HG03565 (cell line): ENCODE results near the gene TOX3.

Experiments used
- ATAC-seq: cut with Tn5 transposase; IDR thresholded peaks from one replicate; pipeline ENCODE4 v1.9.1; 2021; ENCODE audit warnings: mild to moderate bottlenecking, moderate library complexity; ENCODE audit not compliant: unreplicated experiment

The TOX3 gene

DNA sequence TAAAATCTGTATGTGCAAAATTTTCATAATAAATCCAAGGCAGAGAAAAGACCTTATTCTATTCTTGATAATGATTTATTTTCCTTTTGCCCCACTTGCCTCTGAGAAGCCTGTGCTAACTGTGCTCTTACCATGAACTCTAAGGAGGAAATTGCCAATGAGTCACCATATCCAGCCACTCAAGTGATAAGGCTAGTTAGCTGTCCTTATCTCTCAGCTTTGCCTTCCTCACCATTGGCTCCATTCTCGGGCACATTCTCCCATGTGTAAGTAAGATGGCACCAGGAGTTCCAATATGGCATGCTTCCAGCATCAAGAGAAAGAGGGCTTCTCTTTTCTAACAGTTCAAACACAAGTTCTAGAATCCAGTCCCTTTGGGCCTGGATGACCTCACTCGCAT, 142.4 kb downstream of the TOX3 start:
- no peak for ATAC-seq

DNA sequence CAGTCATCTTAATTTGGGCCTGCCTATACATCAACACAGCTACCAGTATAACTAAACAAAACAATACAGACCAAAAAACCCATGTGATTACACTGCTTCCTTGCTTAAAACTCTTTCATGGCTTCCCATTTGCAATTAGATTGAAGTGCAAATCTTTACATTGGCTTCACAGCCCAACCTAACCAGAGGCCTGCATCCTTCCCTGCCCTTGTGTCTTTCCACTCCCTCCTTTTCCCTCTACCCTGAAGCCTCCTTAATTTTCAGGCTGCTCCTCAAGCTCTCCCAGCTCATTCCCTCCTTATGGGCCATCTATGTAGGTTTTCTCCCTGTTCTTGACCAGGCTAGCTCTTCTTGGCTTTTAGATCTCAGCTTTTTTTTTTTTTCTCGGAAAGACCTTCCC, 147.8 kb downstream of the TOX3 start:
- ATAC-seq = no peak

DNA sequence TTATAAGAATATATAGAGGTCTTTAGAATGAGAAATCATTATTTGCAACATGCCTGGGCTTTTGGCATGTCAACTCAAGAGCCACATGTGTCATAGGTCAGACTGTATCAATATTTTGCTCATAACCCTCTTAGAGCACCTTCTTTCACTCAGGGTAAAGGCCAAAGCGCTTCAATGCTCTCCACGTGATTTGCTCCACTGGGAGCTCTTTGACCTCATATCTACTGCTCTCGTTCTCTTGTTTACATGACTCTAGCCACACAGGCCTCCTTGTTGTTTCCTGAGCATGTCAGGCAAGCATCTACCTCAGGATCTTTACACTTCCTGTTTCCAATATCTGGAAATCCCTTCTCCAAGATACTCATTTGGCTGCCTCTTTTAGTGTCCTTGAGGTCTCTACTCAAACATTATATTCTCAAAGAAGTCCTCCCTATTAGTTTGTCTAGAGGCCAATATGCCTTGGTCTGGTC, 148.4 kb downstream of the TOX3 start:
- ATAC-seq = no peak

DNA sequence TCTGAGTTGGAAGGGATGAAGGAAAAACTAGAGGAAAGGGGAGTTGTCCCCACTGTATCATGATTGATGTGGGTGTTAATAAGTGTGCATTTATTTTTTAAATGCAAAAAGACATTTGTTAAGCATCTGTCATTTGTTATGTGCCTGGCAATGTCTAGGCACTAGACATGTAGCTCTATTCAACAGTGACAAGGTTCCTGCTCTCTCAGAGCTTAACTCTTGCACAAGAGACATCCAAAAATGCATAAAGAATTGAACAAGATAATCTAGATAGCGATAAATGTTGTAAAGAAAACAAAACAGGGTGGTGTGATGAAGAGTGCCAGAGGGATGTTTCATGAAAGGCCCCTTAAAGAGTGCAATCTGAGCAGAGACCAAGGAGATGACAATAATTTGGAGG, 148.9 kb downstream of the TOX3 start:
- no peak for ATAC-seq

DNA sequence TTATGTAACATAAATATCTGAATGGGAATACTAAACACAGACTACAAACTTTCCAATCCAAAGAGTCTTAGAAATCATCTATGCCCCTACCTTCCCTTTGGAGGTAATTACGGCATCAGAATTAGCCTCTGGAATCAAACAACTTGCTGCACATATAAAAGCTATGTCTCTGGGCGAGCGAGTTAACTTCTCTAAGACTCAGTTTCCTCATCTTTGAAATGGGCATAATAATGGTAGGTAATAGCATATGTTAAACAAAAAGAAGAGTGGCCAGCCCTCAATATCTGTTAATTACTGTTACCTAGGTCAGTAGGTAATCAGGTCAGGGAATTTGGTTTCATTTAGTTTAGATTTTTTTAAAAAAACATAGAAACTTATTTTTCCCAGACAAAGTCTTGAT, 153.5 kb downstream of the TOX3 start:
- ATAC-seq = no peak

DNA sequence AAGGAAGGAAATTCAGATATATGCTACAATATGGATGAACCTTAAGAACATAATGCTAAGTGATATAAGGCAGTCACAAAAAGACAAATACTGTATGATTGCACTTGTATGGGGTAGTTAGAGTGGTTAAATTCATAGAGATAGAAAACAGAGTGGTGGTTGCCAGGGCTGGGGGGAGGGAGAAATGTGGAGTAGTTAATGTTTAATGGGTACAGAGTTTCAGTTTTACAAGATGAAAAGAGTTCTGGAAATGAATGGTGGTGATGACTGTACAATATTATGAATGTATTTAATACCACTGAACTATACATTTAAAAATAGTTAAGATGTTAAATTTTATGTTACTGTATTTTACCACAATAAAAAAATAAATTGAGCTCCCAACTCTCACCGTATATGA, 157.9 kb downstream of the TOX3 start:
- no peak for ATAC-seq
